ENCODE measurements around the gene ODC1. TPM values are rescaled to one million over a fixed set of nuclear protein-coding genes. Genes with fewer than 3 reads are reported as not detected.
A peak's percentile ranks its signal among the peaks of the same experiment; 100 is the strongest.

Gene ODC1
- total and polyA plus RNA-seq, 5 experiments from 2014 or later: 44.5 to 70.7 (median 57.1) TPM

GRCh38 chr2:10437806-10438205 lies 10.3 kb downstream of the ODC1 start:
- Mint-ChIP-seq H3K27me3 (peaks cover 0 to 10% (median 3%) of the 10 kb centered on the region in 5 donors), H3K9me3 (no peaks in the 10 kb centered on the region), H3K4me3 (no peak overlapping the region), H3K4me1 (peaks cover 7 to 19% (median 9%) of the 10 kb centered on the region in 4 donors), H3K27ac (no peak overlapping the region), H3K36me3 (peaks cover 10 to 36% (median 19%) of the 10 kb centered on the region in 3 donors)
- DNase-seq (no peak), ATAC-seq (no peak)
- POLR2A ChIA-PET: no interaction called here

- peaks cover 12 to 29% (median 14%) of the 10 kb centered on the region in 4 donors for H3K4me1 Mint-ChIP-seq
- H3K27me3 Mint-ChIP-seq: peaks cover 0 to 21% (median 3%) of the 10 kb centered on the region in 5 donors
- no peak overlapping the region for H3K27ac Mint-ChIP-seq
- ATAC-seq (no peak), DNase-seq (no peak)
- H3K9me3 Mint-ChIP-seq: no peaks in the 10 kb centered on the region
- H3K36me3 Mint-ChIP-seq: peaks cover 4 to 24% (median 11%) of the 10 kb centered on the region in 3 donors
- POLR2A ChIA-PET: interaction anchor here (0.6 to 2.3 kb wide), 2 partner anchors 11 to 26 kb away, joined by 7 to 16 read pairs; partner anchors contain the start of gene ODC1
- H3K4me3 Mint-ChIP-seq: no peak overlapping the region
These were observed 11.5 kb downstream of the ODC1 start for GRCh38 chr2:10436583-10437110.

GRCh38 chr2:10435820-10436204 lies 12.3 kb downstream of the ODC1 start:
- POLR2A ChIA-PET: interaction anchor here (1.3 to 2.3 kb wide), 4 partner anchors 12 to 363 kb away, joined by 3 to 16 read pairs (median 4); partner anchors contain the start of gene ODC1
- peaks cover 12 to 29% (median 16%) of the 10 kb centered on the region in 4 donors for H3K4me1 Mint-ChIP-seq
- H3K36me3 Mint-ChIP-seq: peaks cover 0 to 16% (median 7%) of the 10 kb centered on the region in 3 donors
- H3K27ac Mint-ChIP-seq: no peak overlapping the region
- no peak for ATAC-seq
- no peaks in the 10 kb centered on the region for H3K9me3 Mint-ChIP-seq
- H3K27me3 Mint-ChIP-seq: peaks cover 0 to 21% (median 3%) of the 10 kb centered on the region in 5 donors
- peak in 1 of 10 donors; percentile 59 for DNase-seq
- H3K4me3 Mint-ChIP-seq: no peak overlapping the region

GRCh38 chr2:10434886-10435819 lies 13.0 kb downstream of the ODC1 start:
- Mint-ChIP-seq H3K27me3 (peaks cover 0 to 21% (median 3%) of the 10 kb centered on the region in 5 donors), H3K4me3 (peak overlapping the region in 5 of 10 donors; percentile 18 to 53 (median 48)), H3K4me1 (peaks cover 12 to 29% (median 16%) of the 10 kb centered on the region in 4 donors), H3K36me3 (peaks cover 0 to 9% (median 6%) of the 10 kb centered on the region in 3 donors), H3K27ac (peak overlapping the region in 2 of 10 donors; percentile 30 to 57), H3K9me3 (no peaks in the 10 kb centered on the region)
- ATAC-seq: peak; percentile 51 to 52
- POLR2A ChIA-PET: interaction anchor here (0.9 to 3.1 kb wide), 6 partner anchors 13 to 363 kb away, joined by 3 to 19 read pairs (median 4); partner anchors contain the start of gene ODC1
- DNase-seq: peak; percentile 34 to 79 (median 70)

- Mint-ChIP-seq H3K36me3 (peaks cover 0 to under 1% (median 0%) of the 10 kb centered on the region in 3 donors), H3K27me3 (peaks cover 0 to 21% (median 3%) of the 10 kb centered on the region in 5 donors), H3K4me3 (no peak overlapping the region), H3K4me1 (peaks cover 12 to 29% (median 16%) of the 10 kb centered on the region in 4 donors), H3K27ac (peak overlapping the region in 4 of 10 donors; percentile 2 to 48 (median 16)), H3K9me3 (no peaks in the 10 kb centered on the region)
- POLR2A ChIA-PET: interaction anchor here (0.7 to 3.1 kb wide), 6 partner anchors 13 to 362 kb away, joined by 3 to 19 read pairs (median 4); partner anchors contain the start of gene ODC1
- ATAC-seq (no peak), DNase-seq (no peak)
These were observed 13.9 kb downstream of the ODC1 start for GRCh38 chr2:10433947-10434885.

GRCh38 chr2:10433264-10433946 lies 14.7 kb downstream of the ODC1 start:
- peak overlapping the region in 1 of 10 donors; percentile 2 for H3K27ac Mint-ChIP-seq
- no peaks in the 10 kb centered on the region for H3K9me3 Mint-ChIP-seq
- peaks cover 14 to 29% (median 16%) of the 10 kb centered on the region in 4 donors for H3K4me1 Mint-ChIP-seq
- POLR2A ChIA-PET: interaction anchor here (0.6 to 3.1 kb wide), 5 partner anchors 24 to 308 kb away, joined by 3 to 19 read pairs (median 4); no protein-coding TSS in a partner anchor
- peaks cover 0 to 21% (median 3%) of the 10 kb centered on the region in 5 donors for H3K27me3 Mint-ChIP-seq
- DNase-seq (no peak), ATAC-seq (no peak)
- H3K36me3 Mint-ChIP-seq: no peaks in the 10 kb centered on the region
- H3K4me3 Mint-ChIP-seq: peak overlapping the region in 3 of 10 donors; percentile 23 to 60 (median 34)

- no peaks in the 10 kb centered on the region for H3K9me3 Mint-ChIP-seq
- POLR2A ChIA-PET: interaction anchor here (0.6 to 3.1 kb wide), 8 partner anchors 13 to 358 kb away, joined by 3 to 19 read pairs (median 4); partner anchors contain the start of gene ODC1
- peak overlapping the region in 8 of 10 donors; percentile 39 to 92 (median 76) for H3K4me3 Mint-ChIP-seq
- peaks cover 0 to 8% (median 1%) of the 10 kb centered on the region in 3 donors for H3K36me3 Mint-ChIP-seq
- H3K27me3 Mint-ChIP-seq: peaks cover 0 to 21% (median 3%) of the 10 kb centered on the region in 5 donors
- ATAC-seq (peak; percentile 43 to 54), DNase-seq (peak in 2 of 10 donors; percentile 37 to 60)
- peaks cover 14 to 29% (median 16%) of the 10 kb centered on the region in 4 donors for H3K4me1 Mint-ChIP-seq
- H3K27ac Mint-ChIP-seq: peak overlapping the region in 3 of 10 donors; percentile 14 to 76 (median 60)
These were observed 15.6 kb downstream of the ODC1 start for GRCh38 chr2:10432311-10433181.

- Mint-ChIP-seq H3K4me1 (peaks cover 14 to 29% (median 16%) of the 10 kb centered on the region in 4 donors), H3K36me3 (peaks cover 0 to 16% (median 4%) of the 10 kb centered on the region in 3 donors), H3K27ac (peak overlapping the region in 2 of 10 donors; percentile 14 to 76), H3K4me3 (peak overlapping the region in 8 of 10 donors; percentile 39 to 92 (median 76)), H3K9me3 (no peaks in the 10 kb centered on the region), H3K27me3 (peaks cover 0 to 21% (median 3%) of the 10 kb centered on the region in 5 donors)
- POLR2A ChIA-PET: interaction anchor here (0.9 to 3.1 kb wide), 7 partner anchors 12 to 357 kb away, joined by 3 to 19 read pairs (median 4); partner anchors contain the start of gene ODC1
- peak in 3 of 10 donors; percentile 34 to 65 (median 34) for DNase-seq
- ATAC-seq: peak; percentile 51 to 59
These were observed 16.3 kb downstream of the ODC1 start for GRCh38 chr2:10431797-10432196.

- ATAC-seq: no peak
- H3K27me3 Mint-ChIP-seq: peaks cover 0 to 21% (median 3%) of the 10 kb centered on the region in 5 donors
These were observed 17.1 kb downstream of the ODC1 start for GRCh38 chr2:10430886-10431622.

More at GRCh38 chr2:10430886-10431622, 17.1 kb downstream of the ODC1 start:
- Mint-ChIP-seq H3K9me3 (no peaks in the 10 kb centered on the region), H3K27ac (peak overlapping the region in 3 of 10 donors; percentile 5 to 51 (median 31)), H3K4me1 (peaks cover 14 to 29% (median 16%) of the 10 kb centered on the region in 4 donors), H3K4me3 (peak overlapping the region in 4 of 10 donors; percentile 31 to 83 (median 74)), H3K36me3 (peaks cover 0 to 22% (median 7%) of the 10 kb centered on the region in 3 donors)
- POLR2A ChIA-PET: interaction anchor here (0.6 to 1.4 kb wide), 3 partner anchors 18 to 289 kb away, joined by 3 to 6 read pairs (median 4); partner anchors contain the start of gene ODC1
- peak in 1 of 10 donors; percentile 53 for DNase-seq

All from naive thymus-derived CD8-positive, alpha-beta T cell (primary cell).